Common myeloid progenitor, CD34-positive (primary cell): ENCODE data around the gene NTSR2. TPM values are rescaled to one million over a fixed set of nuclear protein-coding genes. Genes with fewer than 3 reads are reported as not detected.

Source experiments
- CTCF ChIA-PET: fragments of 350-600 bp; sonication (Branson Sonifier 250); formaldehyde crosslinking; loops from one replicate; lab custom pipeline; 2021; ENCODE audit warnings: antibody characterized with exemption; lab: Charles Lee
- POLR2A ChIA-PET: fragments of 350-600 bp; sonication (Branson Sonifier 250); formaldehyde crosslinking; loops from one replicate; lab custom pipeline; 2021; ENCODE audit warnings: antibody characterized with exemption; lab: Charles Lee
- DNase-seq, 3 donors: peaks; one replicate each; pipeline versions ENCODE4 v3.0.0 to v3.0.0-alpha.2; 2013
- H3K27ac ChIP-seq, 2 experiments: 1 replicate in 1 of 2; 2 replicates in 1 of 2; pipeline ENCODE4 v1.7.0; 2013; ENCODE audit warnings: inconsistent platforms in 2 of 2, low read length in 2 of 2, mild to moderate bottlenecking in 2 of 2, low read depth in 1 of 2, moderate library complexity in 1 of 2; ENCODE audit not compliant: severe bottlenecking in 2 of 2, insufficient read depth in 1 of 2, poor library complexity in 1 of 2
- H3K27me3 ChIP-seq, 5 experiments: replicated peaks in 2 of 5; 1 replicate in 3 of 5; 2 replicates in 2 of 5; pipeline versions ENCODE4 v1.6.1 to v1.7.0; 2013; ENCODE audit warnings: low read length in 4 of 5, mild to moderate bottlenecking in 2 of 5, moderate library complexity in 2 of 5, inconsistent platforms in 1 of 5; ENCODE audit not compliant: insufficient read depth in 5 of 5, control insufficient read depth in 4 of 5
- H3K36me3 ChIP-seq, 4 experiments: 1 replicate in 2 of 4; 2 replicates in 2 of 4; pipeline versions ENCODE4 v1.6.1 to v1.7.0; 2013; ENCODE audit warnings: low read length in 3 of 4, control low read depth in 1 of 4, mild to moderate bottlenecking in 1 of 4; ENCODE audit not compliant: control insufficient read depth in 4 of 4, insufficient read depth in 4 of 4
- H3K4me1 ChIP-seq, 4 experiments: 1 replicate in 3 of 4; 2 replicates in 1 of 4; pipeline versions ENCODE4 v1.6.1 to v1.7.1; 2013; ENCODE audit warnings: low read length in 3 of 4, mild to moderate bottlenecking in 3 of 4, control low read depth in 1 of 4, inconsistent platforms in 1 of 4, moderate library complexity in 1 of 4; ENCODE audit not compliant: control insufficient read depth in 4 of 4, insufficient read depth in 4 of 4; ENCODE audit errors: control extremely low read depth in 1 of 4
- H3K4me3 ChIP-seq, 7 experiments: 1 replicate in 4 of 7; 2 replicates in 3 of 7; pipeline versions ENCODE4 v1.5.1 to v1.7.0; 2013; ENCODE audit warnings: mild to moderate bottlenecking in 7 of 7, low read length in 6 of 7, moderate library complexity in 6 of 7, inconsistent platforms in 2 of 7, low read depth in 2 of 7, control low read depth in 1 of 7; ENCODE audit not compliant: insufficient read depth in 4 of 7, control insufficient read depth in 1 of 7; ENCODE audit errors: extremely low read depth in 1 of 7
- H3K9me3 ChIP-seq, 5 experiments: 1 replicate in 4 of 5; 2 replicates in 1 of 5; pipeline versions ENCODE4 v1.6.1 to v1.7.1; 2013; ENCODE audit warnings: low read length in 4 of 5, mild to moderate bottlenecking in 2 of 5, inconsistent platforms in 1 of 5, low read depth in 1 of 5, moderate library complexity in 1 of 5; ENCODE audit not compliant: control insufficient read depth in 4 of 5, insufficient read depth in 2 of 5; ENCODE audit errors: control extremely low read depth in 1 of 5
- WGBS: methylation state at CpG from one replicate; pipeline ENCODE4 v1.1.5; 2013; ENCODE audit not compliant: insufficient coverage; 5-methylcytosine and 5-hydroxymethylcytosine counted together
- polyA plus RNA-seq: library from polyadenylated mRNA; unstranded; fragments of 120-200 nt; gene quantifications from one replicate; pipeline ENCODE4 v1.2.1, GENCODE V29; 2013

The NTSR2 gene, protein sequence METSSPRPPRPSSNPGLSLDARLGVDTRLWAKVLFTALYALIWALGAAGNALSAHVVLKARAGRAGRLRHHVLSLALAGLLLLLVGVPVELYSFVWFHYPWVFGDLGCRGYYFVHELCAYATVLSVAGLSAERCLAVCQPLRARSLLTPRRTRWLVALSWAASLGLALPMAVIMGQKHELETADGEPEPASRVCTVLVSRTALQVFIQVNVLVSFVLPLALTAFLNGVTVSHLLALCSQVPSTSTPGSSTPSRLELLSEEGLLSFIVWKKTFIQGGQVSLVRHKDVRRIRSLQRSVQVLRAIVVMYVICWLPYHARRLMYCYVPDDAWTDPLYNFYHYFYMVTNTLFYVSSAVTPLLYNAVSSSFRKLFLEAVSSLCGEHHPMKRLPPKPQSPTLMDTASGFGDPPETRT
- not detected for polyA plus RNA-seq

DNA sequence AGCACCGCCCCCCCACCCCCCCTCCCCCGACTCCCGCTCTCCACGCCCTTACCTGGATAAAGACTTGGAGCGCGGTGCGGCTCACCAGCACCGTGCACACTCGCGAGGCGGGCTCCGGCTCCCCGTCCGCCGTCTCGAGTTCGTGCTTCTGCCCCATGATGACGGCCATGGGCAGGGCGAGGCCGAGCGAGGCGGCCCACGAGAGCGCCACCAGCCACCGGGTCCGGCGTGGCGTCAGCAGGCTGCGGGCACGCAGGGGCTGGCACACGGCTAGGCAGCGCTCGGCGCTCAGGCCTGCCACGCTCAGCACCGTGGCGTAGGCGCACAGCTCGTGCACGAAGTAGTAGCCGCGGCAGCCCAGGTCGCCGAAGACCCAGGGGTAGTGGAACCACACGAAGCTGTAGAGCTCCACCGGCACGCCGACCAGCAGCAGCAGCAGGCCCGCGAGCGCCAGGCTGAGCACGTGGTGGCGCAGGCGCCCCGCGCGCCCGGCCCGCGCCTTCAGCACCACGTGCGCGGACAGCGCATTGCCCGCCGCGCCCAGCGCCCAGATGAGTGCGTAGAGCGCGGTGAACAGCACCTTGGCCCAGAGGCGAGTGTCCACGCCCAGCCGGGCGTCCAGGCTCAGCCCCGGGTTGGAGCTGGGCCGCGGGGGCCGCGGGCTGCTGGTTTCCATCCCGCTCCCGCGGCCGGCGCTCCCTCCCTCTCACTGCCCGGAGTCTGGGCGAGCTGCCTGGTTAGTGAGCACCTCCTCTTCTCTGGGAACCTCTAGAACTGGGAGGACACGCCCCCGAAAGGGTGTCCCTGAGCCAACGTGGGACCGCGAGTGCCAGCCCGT, at the start of gene NTSR2:
Gene NTSR2 (minus strand): TSS at position 742 of the 838 bp plus-strand sequence. CDS start 66 bp downstream, at position 676.
- ChIA-PET CTCF (interaction anchor here (1.3 to 2.1 kb wide), 2 partner anchors 12 to 16 kb away, joined by 3 to 4 read pairs; no protein-coding TSS in a partner anchor), POLR2A (no interaction called here)
- Histone ChIP-seq H3K27ac (no peak within 1 kb of the TSS), H3K4me1 (peaks cover 0 to 6% (median 5%) of the 10 kb centered on the region in 4 experiments), H3K27me3 (peaks cover 0 to 42% (median 20%) of the 10 kb centered on the region in 5 experiments), H3K36me3 (no peaks in the 10 kb centered on the region), H3K9me3 (no peaks in the 10 kb centered on the region), H3K4me3 (no peak within 1 kb of the TSS)
- 19% methylated on average over 79 of the region's 93 CpGs for WGBS
- peak; percentile 57 to 81 (median 77) for DNase-seq

DNA sequence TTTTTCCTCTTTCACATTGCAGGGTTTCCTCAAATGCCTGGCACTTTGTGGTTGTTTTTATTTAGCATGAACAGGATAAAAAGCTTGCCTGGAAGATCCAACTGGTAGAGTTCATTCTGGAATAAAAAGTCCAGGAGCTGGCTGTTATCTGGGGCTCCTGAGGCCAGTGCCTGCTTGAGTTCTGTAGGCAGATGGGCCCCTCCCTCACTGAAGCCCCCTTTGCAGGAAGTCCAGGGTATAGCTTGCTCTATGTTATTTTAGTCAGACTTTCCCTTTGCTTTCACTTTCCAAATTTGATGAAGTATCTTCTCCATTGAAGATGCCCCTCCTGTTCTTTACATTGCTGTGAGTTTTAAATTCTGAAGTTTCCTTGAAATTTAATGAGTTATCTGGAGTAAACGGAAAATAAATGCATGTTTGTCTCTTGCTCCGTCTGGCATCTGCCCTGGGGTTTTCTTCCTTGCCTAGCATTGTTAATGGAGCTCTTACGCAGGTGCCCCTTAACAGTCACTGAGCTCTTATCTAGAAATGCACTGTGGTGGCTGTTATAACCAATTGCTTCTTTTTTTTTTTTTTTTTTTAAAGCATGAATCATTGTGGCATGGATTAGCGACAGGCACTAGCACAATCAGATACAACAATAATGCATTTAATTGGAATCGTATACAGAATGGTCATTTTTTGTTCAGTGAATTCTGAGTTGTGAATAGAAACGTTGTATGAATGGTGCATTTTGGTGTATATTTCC, 49.4 kb upstream of the NTSR2 start:
- Histone ChIP-seq H3K27me3 (no peaks in the 10 kb centered on the region), H3K36me3 (no peaks in the 10 kb centered on the region), H3K4me3 (peak overlapping the region in 6 of 7 experiments; percentile 46 to 76 (median 60)), H3K4me1 (peaks cover 3 to 31% (median 20%) of the 10 kb centered on the region in 4 experiments), H3K9me3 (no peaks in the 10 kb centered on the region), H3K27ac (peak overlapping the region; percentile 8 to 49)
- peak; percentile 61 to 87 (median 77) for DNase-seq
- CTCF ChIA-PET, result interaction anchor here (1.1 to 6.3 kb wide), 15 partner anchors 9 to 69 kb away, joined by 3 to 36 read pairs (median 5); partner anchors contain the start of gene LPIN1
- POLR2A ChIA-PET, result interaction anchor here (0.6 to 1.6 kb wide), 4 partner anchors 20 to 25 kb away, joined by 3 to 5 read pairs (median 4); no protein-coding TSS in a partner anchor
- WGBS, result no CpG with 5 or more reads among the region's 6 CpGs

DNA sequence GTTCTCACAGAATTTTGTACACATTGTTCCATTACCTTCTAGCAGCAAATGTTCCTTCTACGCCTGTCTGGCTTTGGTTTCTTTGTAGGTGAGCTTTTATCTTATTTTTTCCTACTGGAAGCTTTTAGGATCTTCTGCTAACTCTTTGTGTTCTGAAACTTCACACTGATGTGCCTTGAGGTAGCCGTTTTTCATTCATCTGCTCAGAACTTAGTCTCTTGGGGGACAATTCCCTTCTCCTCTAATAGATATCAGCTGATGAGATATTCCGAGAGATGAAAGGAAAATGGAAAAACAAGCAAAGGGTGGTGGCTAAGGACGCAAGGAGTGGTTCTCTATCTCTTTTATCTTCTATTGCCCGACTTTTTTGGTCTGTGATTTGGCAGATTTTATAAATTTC, 48.6 kb upstream of the NTSR2 start:
- Histone ChIP-seq H3K36me3 (no peaks in the 10 kb centered on the region), H3K27me3 (no peaks in the 10 kb centered on the region), H3K4me3 (no peak overlapping the region), H3K27ac (no peak overlapping the region), H3K4me1 (peaks cover 3 to 31% (median 20%) of the 10 kb centered on the region in 4 experiments), H3K9me3 (no peaks in the 10 kb centered on the region)
- DNase-seq, result no peak
- WGBS, result 100% methylated on average over 1 of the region's 5 CpGs
- POLR2A ChIA-PET, result interaction anchor here (0.6 kb wide), 1 partner anchor 21 kb away, joined by 3 read pairs; no protein-coding TSS in a partner anchor
- CTCF ChIA-PET, result interaction anchor here (1.1 to 6.3 kb wide), 12 partner anchors 11 to 66 kb away, joined by 3 to 36 read pairs (median 5); partner anchors contain the start of gene LPIN1

DNA sequence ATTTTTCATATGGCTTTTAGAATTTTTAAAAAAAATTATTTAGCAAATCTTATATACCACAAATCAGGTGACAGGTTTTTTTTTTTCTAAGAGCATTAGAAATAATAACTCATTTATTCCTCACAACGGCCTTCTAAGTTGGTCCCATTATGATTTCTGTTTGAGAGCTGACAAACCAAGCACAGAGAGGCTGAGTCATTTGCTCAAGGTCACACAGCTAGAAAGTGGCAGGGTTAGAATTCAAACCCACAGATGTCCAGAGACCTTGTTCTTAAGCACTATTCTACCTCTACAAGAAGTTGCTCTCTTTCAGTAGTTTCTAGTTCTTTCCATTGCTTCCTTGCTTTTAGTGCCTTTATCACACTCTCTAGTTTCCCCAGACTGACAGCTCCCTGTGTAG, 47.6 kb upstream of the NTSR2 start:
- DNase-seq, result no peak
- Histone ChIP-seq H3K36me3 (no peaks in the 10 kb centered on the region), H3K27ac (no peak overlapping the region), H3K27me3 (no peaks in the 10 kb centered on the region), H3K4me1 (peaks cover 3 to 31% (median 20%) of the 10 kb centered on the region in 4 experiments), H3K4me3 (no peak overlapping the region), H3K9me3 (no peaks in the 10 kb centered on the region)
- ChIA-PET POLR2A (no interaction called here), CTCF (interaction anchor here (1.3 to 3.8 kb wide), 5 partner anchors 12 to 62 kb away, joined by 3 to 25 read pairs (median 12); partner anchors contain the start of gene LPIN1)
- WGBS, result 88% methylated on average over 1 of the region's 1 CpG

DNA sequence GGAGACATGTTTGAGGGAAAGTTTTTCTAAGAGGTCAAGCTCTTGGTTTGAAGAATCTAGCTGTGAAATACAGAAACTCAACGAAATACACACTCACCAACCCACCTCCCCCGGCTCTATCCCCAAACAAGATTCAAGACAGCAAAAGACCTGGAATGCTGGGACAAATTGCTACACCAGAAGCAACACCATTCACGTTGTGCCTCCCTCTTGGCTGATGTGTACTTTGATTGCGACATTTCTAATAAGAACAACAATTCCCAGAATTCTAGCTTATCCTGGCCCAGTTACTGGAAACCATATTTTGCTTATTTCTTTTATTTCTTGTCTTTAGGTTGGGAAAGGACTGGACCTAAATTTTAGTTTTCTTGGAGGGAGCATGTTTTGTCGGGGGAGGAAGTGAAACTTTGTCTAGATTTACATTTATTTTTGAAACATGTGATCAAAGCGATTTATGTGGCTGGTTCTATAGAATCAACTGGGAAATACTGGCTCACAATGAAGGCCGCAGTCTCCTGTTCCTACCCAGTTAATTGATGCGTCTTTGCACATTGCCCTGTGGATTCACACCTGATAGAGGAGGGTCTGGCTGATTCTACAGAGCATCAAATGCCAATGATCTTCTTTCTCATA, 46.8 kb upstream of the NTSR2 start:
- Histone ChIP-seq H3K4me3 (no peak overlapping the region), H3K36me3 (no peaks in the 10 kb centered on the region), H3K4me1 (peaks cover 3 to 36% (median 19%) of the 10 kb centered on the region in 4 experiments), H3K9me3 (no peaks in the 10 kb centered on the region), H3K27me3 (no peaks in the 10 kb centered on the region), H3K27ac (no peak overlapping the region)
- POLR2A ChIA-PET, result no interaction called here
- no peak for DNase-seq
- 88% methylated on average over 4 of the region's 8 CpGs for WGBS
- CTCF ChIA-PET, result interaction anchor here (1.1 to 1.2 kb wide), 2 partner anchors 8 to 10 kb away, joined by 3 to 8 read pairs; no protein-coding TSS in a partner anchor
